Stomach (tissue), 9 donors: Measurements from ENCODE around the gene AGPAT4. TPM values are rescaled to one million over a fixed set of nuclear protein-coding genes. Genes with fewer than 3 reads are reported as not detected.

Experiments used
- DNase-seq, 2 donors: peaks; one replicate each; pipeline versions ENCODE4 v3.0.0 to v3.0.0-alpha.2; 2013 to 2019
- H3K27ac ChIP-seq, 5 donors: fragments of 200-600 bp in 4 of 5; sonication (generic) in 4 of 5; one replicate each; pipeline ENCODE4 v1.5.1; 2013 to 2019; ENCODE audit warnings: mild to moderate bottlenecking in 1 of 5, moderate library complexity in 1 of 5
- H3K27me3 ChIP-seq, 3 donors: fragments of 200-600 bp; sonication (generic); one replicate each; pipeline ENCODE4 v1.5.1; 2017 to 2019; ENCODE audit warnings: mixed run types in 1 of 3
- H3K36me3 ChIP-seq, 4 donors: fragments of 200-600 bp; sonication (generic); 1 replicate in 3 of 4; 2 replicates in 1 of 4; pipeline ENCODE4 v1.5.1; 2016 to 2019
- H3K4me1 ChIP-seq, 4 donors: fragments of 200-600 bp; sonication (generic); one replicate each; pipeline ENCODE4 v1.5.1; 2016 to 2019
- H3K4me3 ChIP-seq, 4 donors: fragments of 200-600 bp; sonication (generic) in 3 of 4; one replicate each; pipeline ENCODE4 v1.5.1; 2016 to 2019; ENCODE audit warnings: mild to moderate bottlenecking in 1 of 4
- H3K9me3 ChIP-seq, 4 donors: fragments of 200-600 bp; sonication (generic); one replicate each; pipeline ENCODE4 v1.5.1; 2016 to 2019
- CTCF ChIP-seq, 7 experiments: fragments of 450-650 bp in 4 of 7; fragments of 200-600 bp in 3 of 7; sonication (generic) in 3 of 7; IDR thresholded peaks; one replicate each; pipeline ENCODE4 v1.5.1; 2016 to 2019; ENCODE audit warnings: antibody characterized with exemption in 7 of 7, control low read depth in 2 of 7, mild to moderate bottlenecking in 1 of 7
- EP300 ChIP-seq: sonication (generic); formaldehyde crosslinking; IDR thresholded peaks from one replicate; pipeline ENCODE4 v1.6.1; 2017; ENCODE audit warnings: antibody characterized with exemption
- POLR2A ChIP-seq, 4 donors: fragments of 450-650 bp; IDR thresholded peaks; one replicate each; pipeline ENCODE4 v1.6.1; 2016; ENCODE audit warnings: antibody characterized with exemption in 4 of 4, control low read depth in 2 of 4, mild to moderate bottlenecking in 1 of 4, moderate library complexity in 1 of 4
- POLR2AphosphoS5 ChIP-seq, 3 donors: sonication (generic); formaldehyde crosslinking; IDR thresholded peaks; one replicate each; pipeline ENCODE4 v1.6.1; 2016; ENCODE audit warnings: antibody characterized with exemption in 3 of 3
- WGBS, 5 donors: extraction: QIAGEN DNeasy Blood & Tissue Kit in 3 of 5; methylation state at CpG; one replicate each; pipeline versions ENCODE4 v1.1.5 to v1.1.7; 2013 to 2018; 5-methylcytosine and 5-hydroxymethylcytosine counted together
- intact Hi-C: fragments of 100-400 bp; cut with DNase I; formaldehyde crosslinking; loops from one replicate; pipeline ENCODE4 v1.15.1; 2023; ENCODE audit warnings: low total_unique reads
- polyA plus RNA-seq, 3 donors: library from polyadenylated mRNA; stranded (reverse); fragments of 200-250 nt; gene quantifications; one replicate each; pipeline ENCODE4 v1.2.3, GENCODE V29; 2013
- total RNA-seq, 5 donors: library from RNA; depleted of rRNA; stranded (reverse); fragments of >200 nt; gene quantifications; one replicate each; pipeline versions ENCODE4 v1.1.0 to v1.2.3, GENCODE V29; 2014 to 2016
- donor health status: healthy with polysubstance abuse.
- donor health status: Bipolar disorder and iron deficiency.
- donor health status: healthy.

Gene AGPAT4
- total and polyA plus RNA-seq, 8 donors: 0.46 to 15.8 (median 1.0) TPM

GRCh38 chr6:161207200-161207599, 66.7 kb downstream of the AGPAT4 start:
- H3K27ac ChIP-seq: no peak overlapping the region
- TF ChIP-seq POLR2A (IDR thresholded peaks at IDR 0.05) (no peak), EP300 (no peak)
- H3K4me3 ChIP-seq: no peak overlapping the region
- no peaks in the 10 kb centered on the region for H3K27me3 ChIP-seq
- 91 to 92% (median 91%) methylated on average over 4 of the region's 4 CpGs for WGBS, 5 donors
- H3K36me3 ChIP-seq: no peaks in the 10 kb centered on the region
- DNase-seq: no peak
- peaks cover 0 to 5% (median 0%) of the 10 kb centered on the region in 4 donors for H3K9me3 ChIP-seq
- no peaks in the 10 kb centered on the region for H3K4me1 ChIP-seq
- intact Hi-C loops: no loop called here

- intact Hi-C loops: no loop called here
- WGBS, 5 donors: 63 to 80% (median 78%) methylated on average over 11 of the region's 11 CpGs
- no peak for TF ChIP-seq POLR2A (IDR thresholded peaks at IDR 0.05)
- TF ChIP-seq POLR2AphosphoS5 (IDR thresholded peaks at IDR 0.05): no peak
- TF ChIP-seq CTCF (IDR thresholded peaks at IDR 0.05): no peak
- no peak for TF ChIP-seq EP300
- Histone ChIP-seq H3K36me3 (no peaks in the 10 kb centered on the region), H3K4me3 (no peak overlapping the region), H3K4me1 (peaks cover 0 to 8% (median 0%) of the 10 kb centered on the region in 4 donors), H3K27me3 (no peaks in the 10 kb centered on the region), H3K9me3 (no peaks in the 10 kb centered on the region), H3K27ac (no peak overlapping the region)
- no peak for DNase-seq
Measured at GRCh38 chr6:161204866-161205557, 68.8 kb downstream of the AGPAT4 start.

- intact Hi-C loops: no loop called here
- Histone ChIP-seq H3K27ac (no peak overlapping the region), H3K4me1 (peaks cover 0 to 8% (median 0%) of the 10 kb centered on the region in 4 donors), H3K27me3 (no peaks in the 10 kb centered on the region), H3K4me3 (no peak overlapping the region), H3K9me3 (no peaks in the 10 kb centered on the region), H3K36me3 (no peaks in the 10 kb centered on the region)
- TF ChIP-seq POLR2A (IDR thresholded peaks at IDR 0.05) (no peak), EP300 (no peak), CTCF (IDR thresholded peaks at IDR 0.05) (no peak), POLR2AphosphoS5 (IDR thresholded peaks at IDR 0.05) (no peak)
- DNase-seq: no peak
- WGBS, 5 donors: 73 to 88% (median 85%) methylated on average over 8 of the region's 8 CpGs
Measured at GRCh38 chr6:161200610-161201370, 73.1 kb downstream of the AGPAT4 start.

GRCh38 chr6:161199850-161200249, 74.0 kb downstream of the AGPAT4 start:
- Histone ChIP-seq H3K27ac (no peak overlapping the region), H3K36me3 (no peaks in the 10 kb centered on the region), H3K4me3 (no peak overlapping the region), H3K27me3 (no peaks in the 10 kb centered on the region), H3K9me3 (no peaks in the 10 kb centered on the region), H3K4me1 (peaks cover 0 to 8% (median 0%) of the 10 kb centered on the region in 4 donors)
- 80 to 93% (median 89%) methylated on average over 4 of the region's 4 CpGs for WGBS, 5 donors
- intact Hi-C loops: no loop called here
- no peak for TF ChIP-seq CTCF (IDR thresholded peaks at IDR 0.05)
- no peak for TF ChIP-seq POLR2A (IDR thresholded peaks at IDR 0.05)
- no peak for TF ChIP-seq EP300
- TF ChIP-seq POLR2AphosphoS5 (IDR thresholded peaks at IDR 0.05): no peak
- no peak for DNase-seq
